Astrocyte (in vitro differentiated cells and primary cell): ENCODE data around the gene FERMT3.

Experiments
- EZH2 ChIP-seq: IDR thresholded peaks from 2 replicates; pipeline ENCODE4 v1.6.1; 2012; ENCODE audit warnings: mild to moderate bottlenecking, low read length, inconsistent platforms; ENCODE audit not compliant: insufficient read depth
- TF ChIP-seq, protein P1 (sequence below): IDR thresholded peaks from 2 replicates; pipeline ENCODE4 v1.5.1; 2011; ENCODE audit warnings: low read depth, mild to moderate bottlenecking, inconsistent platforms, low read length, moderate library complexity; ENCODE audit not compliant: insufficient read depth

DNA sequence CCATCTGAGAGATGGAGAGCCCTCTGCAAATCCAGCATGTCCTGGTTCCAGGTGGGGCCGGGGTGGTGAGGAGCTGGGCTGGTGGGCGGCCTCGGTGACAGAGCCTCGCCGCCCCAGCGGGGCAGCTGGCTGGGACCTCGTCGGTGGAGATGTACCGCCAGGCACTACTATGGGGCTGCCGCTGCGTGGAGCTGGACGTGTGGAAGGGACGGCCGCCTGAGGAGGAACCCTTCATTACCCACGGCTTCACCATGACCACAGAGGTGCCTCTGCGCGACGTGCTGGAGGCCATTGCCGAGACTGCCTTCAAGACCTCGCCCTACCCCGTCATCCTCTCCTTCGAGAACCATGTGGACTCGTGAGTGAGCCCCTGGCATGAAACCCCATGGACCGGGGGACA, 51.8 kb downstream of the FERMT3 start:
- TF ChIP-seq, protein P1, sequence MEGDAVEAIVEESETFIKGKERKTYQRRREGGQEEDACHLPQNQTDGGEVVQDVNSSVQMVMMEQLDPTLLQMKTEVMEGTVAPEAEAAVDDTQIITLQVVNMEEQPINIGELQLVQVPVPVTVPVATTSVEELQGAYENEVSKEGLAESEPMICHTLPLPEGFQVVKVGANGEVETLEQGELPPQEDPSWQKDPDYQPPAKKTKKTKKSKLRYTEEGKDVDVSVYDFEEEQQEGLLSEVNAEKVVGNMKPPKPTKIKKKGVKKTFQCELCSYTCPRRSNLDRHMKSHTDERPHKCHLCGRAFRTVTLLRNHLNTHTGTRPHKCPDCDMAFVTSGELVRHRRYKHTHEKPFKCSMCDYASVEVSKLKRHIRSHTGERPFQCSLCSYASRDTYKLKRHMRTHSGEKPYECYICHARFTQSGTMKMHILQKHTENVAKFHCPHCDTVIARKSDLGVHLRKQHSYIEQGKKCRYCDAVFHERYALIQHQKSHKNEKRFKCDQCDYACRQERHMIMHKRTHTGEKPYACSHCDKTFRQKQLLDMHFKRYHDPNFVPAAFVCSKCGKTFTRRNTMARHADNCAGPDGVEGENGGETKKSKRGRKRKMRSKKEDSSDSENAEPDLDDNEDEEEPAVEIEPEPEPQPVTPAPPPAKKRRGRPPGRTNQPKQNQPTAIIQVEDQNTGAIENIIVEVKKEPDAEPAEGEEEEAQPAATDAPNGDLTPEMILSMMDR: no peak
- no peak for TF ChIP-seq EZH2
